ENCODE results near the gene ANKRA2.

GRCh38 chr5:73513996-73514395 lies 51.4 kb downstream of the ANKRA2 start:
- TF ChIP-seq POLR2AphosphoS5 (IDR thresholded peaks at IDR 0.05; ENCODE audit: borderline replicate concordance, low read depth, low read length) (no peak), EZH2 (IDR thresholded peaks at IDR 0.05) (no peak)
